Hepatocyte (in vitro differentiated cells): ENCODE measurements around the gene NRL.

Experiments used
- EZH2 ChIP-seq: fragments of 200-600 bp; sonication (generic); IDR thresholded peaks from 2 replicates; pipeline ENCODE4 v1.6.1; 2016; ENCODE audit warnings: antibody characterized with exemption, mild to moderate bottlenecking, borderline replicate concordance
- EZH2phosphoT487 ChIP-seq: fragments of 200-600 bp; sonication (generic); IDR thresholded peaks from one replicate; pipeline ENCODE4 v1.6.1; 2018; ENCODE audit warnings: antibody characterized with exemption, mild to moderate bottlenecking, low read depth, moderate library complexity; ENCODE audit not compliant: unreplicated experiment, severe bottlenecking
- TF ChIP-seq, protein P1 (sequence below): fragments of 200-600 bp; sonication (generic); IDR thresholded peaks from 2 replicates; pipeline ENCODE4 v1.5.1; 2016; ENCODE audit warnings: antibody characterized with exemption, mild to moderate bottlenecking; ENCODE audit not compliant: poor library complexity

GRCh38 chr14:24151404-24152080 lies 36.8 kb upstream of the NRL start:
- TF ChIP-seq, protein P1, sequence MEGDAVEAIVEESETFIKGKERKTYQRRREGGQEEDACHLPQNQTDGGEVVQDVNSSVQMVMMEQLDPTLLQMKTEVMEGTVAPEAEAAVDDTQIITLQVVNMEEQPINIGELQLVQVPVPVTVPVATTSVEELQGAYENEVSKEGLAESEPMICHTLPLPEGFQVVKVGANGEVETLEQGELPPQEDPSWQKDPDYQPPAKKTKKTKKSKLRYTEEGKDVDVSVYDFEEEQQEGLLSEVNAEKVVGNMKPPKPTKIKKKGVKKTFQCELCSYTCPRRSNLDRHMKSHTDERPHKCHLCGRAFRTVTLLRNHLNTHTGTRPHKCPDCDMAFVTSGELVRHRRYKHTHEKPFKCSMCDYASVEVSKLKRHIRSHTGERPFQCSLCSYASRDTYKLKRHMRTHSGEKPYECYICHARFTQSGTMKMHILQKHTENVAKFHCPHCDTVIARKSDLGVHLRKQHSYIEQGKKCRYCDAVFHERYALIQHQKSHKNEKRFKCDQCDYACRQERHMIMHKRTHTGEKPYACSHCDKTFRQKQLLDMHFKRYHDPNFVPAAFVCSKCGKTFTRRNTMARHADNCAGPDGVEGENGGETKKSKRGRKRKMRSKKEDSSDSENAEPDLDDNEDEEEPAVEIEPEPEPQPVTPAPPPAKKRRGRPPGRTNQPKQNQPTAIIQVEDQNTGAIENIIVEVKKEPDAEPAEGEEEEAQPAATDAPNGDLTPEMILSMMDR, result no peak
- TF ChIP-seq EZH2 (no peak), EZH2phosphoT487 (no peak)
